ENCODE measurements around the gene LBR. TPM values are rescaled to one million over a fixed set of nuclear protein-coding genes. Genes with fewer than 3 reads are reported as not detected.

Gene LBR
- total and polyA plus RNA-seq, 5 donors from 2014 or later: 123 to 175 (median 140) TPM

DNA sequence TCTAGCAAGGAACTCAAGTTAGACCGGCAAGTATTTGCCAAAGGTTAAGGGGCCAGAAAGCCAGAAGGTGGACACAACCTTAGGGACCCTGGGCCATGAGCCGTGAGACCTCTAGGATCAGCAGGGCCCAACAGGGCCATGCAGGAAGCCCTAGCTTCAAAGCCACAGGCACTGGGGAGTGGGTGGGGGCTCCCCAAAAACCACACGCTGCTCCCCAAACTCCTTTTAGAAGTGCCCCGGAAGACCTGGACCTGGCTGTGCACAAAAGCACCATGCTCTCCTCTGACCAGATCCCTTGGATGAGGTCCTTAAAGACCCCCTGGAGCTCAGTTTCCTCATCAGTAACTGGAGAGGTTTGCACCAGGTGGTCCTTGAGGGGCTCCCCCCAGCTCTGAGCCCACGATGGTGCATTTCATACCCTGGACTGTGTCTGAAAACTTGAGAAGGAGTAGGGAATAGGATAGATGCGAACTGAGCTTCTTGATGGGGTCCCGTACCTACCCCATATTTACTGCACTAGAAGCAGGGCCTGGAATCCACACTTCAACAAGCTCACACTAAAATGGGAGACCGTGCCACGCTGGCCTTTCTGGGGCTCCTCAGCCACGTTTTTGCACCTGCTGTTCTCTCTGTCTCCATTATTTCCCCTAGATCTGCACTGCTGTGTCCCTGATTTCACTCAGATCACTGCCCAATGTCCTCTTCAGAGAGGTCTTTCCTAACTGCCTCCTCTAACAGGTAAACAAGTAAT lies 40.6 kb upstream of the LBR start:
- Histone ChIP-seq H3K4me1 (ENCODE audit: control insufficient read depth, insufficient read depth, low read length, poor library complexity, severe bottlenecking) (peaks cover 37% of the 10 kb centered on the region), H3K4me3 (ENCODE audit: low read depth, low read length) (peak overlapping the region; percentile 90), H3K36me3 (ENCODE audit: control insufficient read depth, insufficient read depth, low read length) (no peaks in the 10 kb centered on the region), H3K9me3 (ENCODE audit: control insufficient read depth in 2 of 2, low read length in 2 of 2) (no peaks in the 10 kb centered on the region), H3K27me3 (ENCODE audit: control insufficient read depth, insufficient read depth, low read length) (no peaks in the 10 kb centered on the region), H3K27ac (ENCODE audit: insufficient read depth, low read length, poor library complexity, severe bottlenecking) (peak overlapping the region; percentile 96)
- H3K27ac Mint-ChIP-seq: peak overlapping the region; percentile 97 to 100 (median 98)
- H3K36me3 Mint-ChIP-seq: no peaks in the 10 kb centered on the region
- no peaks in the 10 kb centered on the region for H3K9me3 Mint-ChIP-seq
- peaks cover 16 to 57% (median 37%) of the 10 kb centered on the region in 4 donors for H3K4me1 Mint-ChIP-seq
- H3K4me3 Mint-ChIP-seq: peak overlapping the region; percentile 92 to 98 (median 96)
- DNase-seq (peak in 2 of 3 donors; percentile 17 to 75), ATAC-seq (ENCODE audit: low read depth in 2 of 2) (no peak)
- peaks cover 5% of the 10 kb centered on the region for H3K27me3 Mint-ChIP-seq

GRCh38 chr1:225467193-225468020 lies 39.6 kb upstream of the LBR start:
- Histone ChIP-seq H3K9me3 (ENCODE audit: control insufficient read depth in 2 of 2, low read length in 2 of 2) (no peaks in the 10 kb centered on the region), H3K27ac (ENCODE audit: insufficient read depth, low read length, poor library complexity, severe bottlenecking) (peak overlapping the region; percentile 96), H3K4me3 (ENCODE audit: low read depth, low read length) (peak overlapping the region; percentile 90), H3K36me3 (ENCODE audit: control insufficient read depth, insufficient read depth, low read length) (no peaks in the 10 kb centered on the region), H3K27me3 (ENCODE audit: control insufficient read depth, insufficient read depth, low read length) (no peaks in the 10 kb centered on the region), H3K4me1 (ENCODE audit: control insufficient read depth, insufficient read depth, low read length, poor library complexity, severe bottlenecking) (peaks cover 39% of the 10 kb centered on the region)
- peaks cover 12 to 59% (median 38%) of the 10 kb centered on the region in 4 donors for H3K4me1 Mint-ChIP-seq
- peak; percentile 89 to 91 for ATAC-seq (ENCODE audit: low read depth in 2 of 2)
- H3K27me3 Mint-ChIP-seq: peaks cover 5% of the 10 kb centered on the region
- peak; percentile 71 to 96 (median 86) for DNase-seq
- H3K27ac Mint-ChIP-seq: peak overlapping the region; percentile 97 to 100 (median 98)
- peak overlapping the region; percentile 92 to 98 (median 96) for H3K4me3 Mint-ChIP-seq
- no peaks in the 10 kb centered on the region for H3K36me3 Mint-ChIP-seq
- H3K9me3 Mint-ChIP-seq: no peaks in the 10 kb centered on the region

- no peaks in the 10 kb centered on the region for H3K27me3 ChIP-seq (ENCODE audit: control insufficient read depth, insufficient read depth, low read length)
- peaks cover 12 to 60% (median 39%) of the 10 kb centered on the region in 4 donors for H3K4me1 Mint-ChIP-seq
Measured at GRCh38 chr1:225466848-225467192, 39.0 kb upstream of the LBR start.

DNA sequence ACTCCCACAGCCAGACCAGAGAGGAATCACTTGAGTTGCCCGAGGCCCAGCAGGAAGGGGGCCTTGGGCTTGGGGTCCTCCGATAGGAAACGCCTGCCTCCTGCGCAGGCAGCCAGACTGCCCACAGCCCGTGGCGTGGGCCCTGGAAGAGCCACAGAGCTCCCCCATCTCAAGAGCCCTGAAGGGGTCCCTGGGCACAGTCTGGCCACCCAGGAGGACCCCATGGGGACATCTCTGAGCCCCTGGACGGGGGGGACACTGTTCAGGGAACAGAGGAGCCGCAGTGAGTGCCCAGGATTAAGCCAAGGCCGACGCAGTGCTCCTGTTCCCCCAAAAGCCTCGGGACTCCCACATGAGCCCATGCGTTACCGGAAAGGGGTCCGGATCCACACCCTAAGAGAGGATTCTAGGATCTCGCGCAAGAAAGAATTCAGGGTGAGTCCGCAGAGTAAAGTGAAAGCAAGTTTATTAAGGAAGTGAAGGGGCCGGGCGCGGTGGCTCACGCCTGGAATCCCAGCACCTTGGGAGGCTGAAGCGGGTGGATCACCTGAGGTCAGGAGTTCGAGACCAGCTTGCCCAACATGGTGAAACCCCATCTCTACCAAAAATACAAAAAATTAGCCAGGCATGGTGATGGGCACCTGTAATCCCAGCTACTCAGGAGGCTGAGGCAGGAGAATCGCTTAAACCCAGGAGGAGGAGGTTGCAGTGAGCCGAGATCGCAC lies 38.1 kb upstream of the LBR start:
- Histone ChIP-seq H3K27ac (ENCODE audit: insufficient read depth, low read length, poor library complexity, severe bottlenecking) (peak overlapping the region; percentile 96), H3K27me3 (ENCODE audit: control insufficient read depth, insufficient read depth, low read length) (no peaks in the 10 kb centered on the region), H3K4me1 (ENCODE audit: control insufficient read depth, insufficient read depth, low read length, poor library complexity, severe bottlenecking) (peaks cover 43% of the 10 kb centered on the region), H3K36me3 (ENCODE audit: control insufficient read depth, insufficient read depth, low read length) (no peaks in the 10 kb centered on the region), H3K4me3 (ENCODE audit: low read depth, low read length) (no peak overlapping the region), H3K9me3 (ENCODE audit: control insufficient read depth in 2 of 2, low read length in 2 of 2) (no peaks in the 10 kb centered on the region)
- Mint-ChIP-seq H3K4me1 (peaks cover 12 to 65% (median 40%) of the 10 kb centered on the region in 4 donors), H3K27me3 (peaks cover 5% of the 10 kb centered on the region), H3K27ac (peak overlapping the region; percentile 78 to 96 (median 82)), H3K36me3 (no peaks in the 10 kb centered on the region), H3K4me3 (peak overlapping the region in 3 of 4 donors; percentile 24 to 98 (median 92)), H3K9me3 (no peaks in the 10 kb centered on the region)
- DNase-seq (no peak), ATAC-seq (ENCODE audit: low read depth in 2 of 2) (no peak)

More at GRCh38 chr1:225466848-225467192, 39.0 kb upstream of the LBR start:
- Mint-ChIP-seq H3K9me3 (no peaks in the 10 kb centered on the region), H3K27ac (peak overlapping the region; percentile 97 to 100 (median 98)), H3K27me3 (peaks cover 5% of the 10 kb centered on the region), H3K4me3 (peak overlapping the region; percentile 92 to 98 (median 96)), H3K36me3 (no peaks in the 10 kb centered on the region)
- Histone ChIP-seq H3K27ac (ENCODE audit: insufficient read depth, low read length, poor library complexity, severe bottlenecking) (peak overlapping the region; percentile 96), H3K4me1 (ENCODE audit: control insufficient read depth, insufficient read depth, low read length, poor library complexity, severe bottlenecking) (peaks cover 39% of the 10 kb centered on the region), H3K36me3 (ENCODE audit: control insufficient read depth, insufficient read depth, low read length) (no peaks in the 10 kb centered on the region), H3K9me3 (ENCODE audit: control insufficient read depth in 2 of 2, low read length in 2 of 2) (no peaks in the 10 kb centered on the region), H3K4me3 (ENCODE audit: low read depth, low read length) (peak overlapping the region; percentile 90)
- ATAC-seq (ENCODE audit: low read depth in 2 of 2) (no peak), DNase-seq (no peak)

DNA sequence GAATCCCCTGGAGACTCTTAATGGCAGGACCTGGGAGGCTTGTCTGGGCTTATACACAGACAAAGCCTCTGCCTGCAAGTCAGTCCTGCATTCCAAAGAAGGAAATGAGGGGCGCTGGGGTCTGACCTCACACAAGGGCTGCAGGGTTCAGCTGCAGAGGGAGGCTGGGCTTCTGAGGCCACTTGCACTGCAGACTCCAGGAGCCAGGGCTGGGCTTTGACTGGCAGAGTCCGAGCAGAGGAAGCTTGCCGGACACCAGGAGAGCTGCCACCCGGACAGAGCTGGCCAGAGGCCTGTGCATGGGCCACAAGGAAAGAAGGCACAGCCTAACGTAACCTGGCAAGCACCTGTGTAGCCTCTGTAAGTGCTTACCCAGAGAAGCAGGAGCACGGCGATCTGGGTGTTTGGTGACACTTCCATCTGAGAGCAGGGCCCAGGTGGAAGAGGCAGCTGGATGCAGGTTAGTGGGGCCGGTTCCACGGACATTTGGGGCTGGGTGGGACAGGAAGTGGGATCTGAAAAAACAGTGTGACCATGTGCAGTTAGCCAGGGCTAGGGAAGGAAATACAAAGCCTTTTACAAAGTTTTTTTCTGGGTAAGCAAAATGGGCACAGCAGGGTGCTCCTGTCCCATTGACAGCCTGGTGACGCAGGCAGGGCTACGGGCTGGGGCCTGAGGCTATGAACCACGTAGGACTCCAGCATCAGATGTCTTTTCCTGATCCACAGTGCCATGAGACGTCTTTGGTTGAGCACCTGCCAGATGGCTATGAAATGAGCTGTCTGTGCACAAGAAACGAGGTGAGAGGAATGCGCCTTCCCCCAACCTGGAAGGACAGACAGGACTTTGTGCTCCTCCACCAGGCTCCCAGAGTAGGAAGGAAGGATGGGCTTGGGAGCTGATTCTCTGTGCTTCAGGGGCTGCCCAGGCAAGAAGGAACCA lies 37.3 kb upstream of the LBR start:
- DNase-seq (no peak), ATAC-seq (ENCODE audit: low read depth in 2 of 2) (no peak)
- Histone ChIP-seq H3K4me3 (ENCODE audit: low read depth, low read length) (no peak overlapping the region), H3K27me3 (ENCODE audit: control insufficient read depth, insufficient read depth, low read length) (no peaks in the 10 kb centered on the region), H3K36me3 (ENCODE audit: control insufficient read depth, insufficient read depth, low read length) (no peaks in the 10 kb centered on the region), H3K27ac (ENCODE audit: insufficient read depth, low read length, poor library complexity, severe bottlenecking) (no peak overlapping the region), H3K4me1 (ENCODE audit: control insufficient read depth, insufficient read depth, low read length, poor library complexity, severe bottlenecking) (peaks cover 52% of the 10 kb centered on the region), H3K9me3 (ENCODE audit: control insufficient read depth in 2 of 2, low read length in 2 of 2) (no peaks in the 10 kb centered on the region)
- H3K36me3 Mint-ChIP-seq: no peaks in the 10 kb centered on the region
- H3K27ac Mint-ChIP-seq: peak overlapping the region; percentile 73 to 82 (median 76)
- H3K9me3 Mint-ChIP-seq: no peaks in the 10 kb centered on the region
- H3K4me1 Mint-ChIP-seq: peaks cover 12 to 71% (median 43%) of the 10 kb centered on the region in 4 donors
- peaks cover 5% of the 10 kb centered on the region for H3K27me3 Mint-ChIP-seq
- peak overlapping the region in 2 of 4 donors; percentile 48 to 80 for H3K4me3 Mint-ChIP-seq

DNA sequence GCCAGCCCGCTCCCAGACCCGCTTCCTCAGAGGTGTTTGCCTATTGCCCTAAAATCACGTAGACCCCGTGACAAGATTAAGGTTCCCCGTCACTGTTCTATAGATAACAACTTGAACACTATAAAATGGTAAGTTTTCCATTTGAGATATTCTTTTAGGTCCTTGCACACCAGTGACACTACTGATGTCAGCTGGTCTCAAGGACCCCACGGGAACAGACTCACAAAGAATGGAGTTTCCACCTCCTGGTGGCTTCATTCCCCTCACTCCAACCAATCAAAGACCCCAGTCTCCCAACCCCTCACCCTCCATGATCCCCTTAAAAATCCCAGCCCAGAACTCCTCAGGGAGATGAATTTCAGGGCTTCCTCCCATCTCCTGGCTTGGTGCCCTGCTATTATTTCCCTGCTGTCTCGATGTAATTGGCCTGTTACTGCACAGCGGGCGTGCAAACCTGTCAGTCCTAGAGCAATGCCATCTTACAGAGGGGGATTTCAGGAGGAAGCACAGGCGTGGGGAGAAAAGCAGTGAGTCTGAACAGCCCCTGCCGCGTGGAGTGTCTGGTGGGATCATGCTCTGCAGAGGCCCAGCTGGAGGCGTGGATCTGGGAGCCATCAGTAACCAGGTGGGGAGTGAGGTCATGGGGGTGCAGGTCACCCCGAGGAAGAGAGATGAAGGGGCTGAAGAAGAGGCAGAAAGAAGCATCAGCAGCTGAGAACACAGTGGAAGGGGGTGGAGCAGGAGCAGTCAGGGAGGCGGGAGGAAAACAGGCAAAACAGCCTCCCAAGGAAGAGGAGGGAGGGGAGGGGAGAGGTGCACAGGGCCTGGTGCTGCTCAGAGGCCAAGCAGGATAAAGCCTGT lies 35.1 kb upstream of the LBR start:
- H3K4me3 Mint-ChIP-seq: peak overlapping the region in 2 of 4 donors; percentile 51 to 80
- no peak for ATAC-seq (ENCODE audit: low read depth in 2 of 2)
- Histone ChIP-seq H3K36me3 (ENCODE audit: control insufficient read depth, insufficient read depth, low read length) (no peaks in the 10 kb centered on the region), H3K9me3 (ENCODE audit: control insufficient read depth in 2 of 2, low read length in 2 of 2) (no peaks in the 10 kb centered on the region), H3K4me1 (ENCODE audit: control insufficient read depth, insufficient read depth, low read length, poor library complexity, severe bottlenecking) (peaks cover 37% of the 10 kb centered on the region), H3K27me3 (ENCODE audit: control insufficient read depth, insufficient read depth, low read length) (no peaks in the 10 kb centered on the region), H3K27ac (ENCODE audit: insufficient read depth, low read length, poor library complexity, severe bottlenecking) (no peak overlapping the region), H3K4me3 (ENCODE audit: low read depth, low read length) (no peak overlapping the region)
- no peaks in the 10 kb centered on the region for H3K36me3 Mint-ChIP-seq
- DNase-seq: no peak
- peaks cover 5% of the 10 kb centered on the region for H3K27me3 Mint-ChIP-seq
- H3K27ac Mint-ChIP-seq: peak overlapping the region in 2 of 3 donors; percentile 32 to 84
- peaks cover 7 to 64% (median 31%) of the 10 kb centered on the region in 4 donors for H3K4me1 Mint-ChIP-seq
- H3K9me3 Mint-ChIP-seq: no peaks in the 10 kb centered on the region

Data from CD4-positive, CD25-positive, alpha-beta regulatory T cell (primary cell).